HFF-Myc (cell line): ENCODE results near the gene IRF1.
"Not testable (repeated sequence)": the region's sequence is repeated elsewhere in the genome, so short reads cannot be mapped to it uniquely, and the experiment has no call there.

ENCODE experiments used
- DNase-seq: peaks from one replicate; pipeline ENCODE4 v3.0.0-alpha.2; 2011; ENCODE audit warnings: low read depth; ENCODE audit errors: extremely low read depth
- H3K4me3 ChIP-seq: replicated peaks from 2 replicates; pipeline ENCODE4 v1.5.1; 2011; ENCODE audit warnings: low read depth, mild to moderate bottlenecking, control low read depth, low read length
- TF ChIP-seq, protein P1 (sequence below): IDR thresholded peaks from 2 replicates; pipeline ENCODE4 v1.5.1; 2012; ENCODE audit warnings: mild to moderate bottlenecking, low read depth, low read length, control low read depth; ENCODE audit errors: missing control alignments

The IRF1 gene

DNA sequence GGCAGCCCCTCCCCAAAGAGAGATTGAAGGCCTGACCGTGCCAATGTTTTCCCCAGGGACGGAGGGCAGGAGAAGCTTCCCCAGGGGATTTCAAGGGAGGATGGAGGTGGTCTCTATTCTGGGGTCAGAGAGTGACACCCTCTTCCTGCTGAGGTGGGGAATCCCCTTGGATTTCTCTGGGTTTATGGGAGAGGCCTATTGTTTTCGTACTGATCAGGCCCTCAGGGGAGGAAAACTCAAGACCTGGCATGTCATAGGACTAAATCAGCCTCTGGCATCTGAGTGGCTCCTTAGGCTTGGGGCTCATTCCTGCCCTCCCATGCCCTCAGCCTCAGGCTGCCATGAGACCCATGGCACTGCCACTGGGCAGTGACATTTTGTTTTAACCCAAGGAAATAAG, 44.6 kb downstream of the IRF1 start:
- H3K4me3 ChIP-seq = no peak overlapping the region
- TF ChIP-seq, protein P1, sequence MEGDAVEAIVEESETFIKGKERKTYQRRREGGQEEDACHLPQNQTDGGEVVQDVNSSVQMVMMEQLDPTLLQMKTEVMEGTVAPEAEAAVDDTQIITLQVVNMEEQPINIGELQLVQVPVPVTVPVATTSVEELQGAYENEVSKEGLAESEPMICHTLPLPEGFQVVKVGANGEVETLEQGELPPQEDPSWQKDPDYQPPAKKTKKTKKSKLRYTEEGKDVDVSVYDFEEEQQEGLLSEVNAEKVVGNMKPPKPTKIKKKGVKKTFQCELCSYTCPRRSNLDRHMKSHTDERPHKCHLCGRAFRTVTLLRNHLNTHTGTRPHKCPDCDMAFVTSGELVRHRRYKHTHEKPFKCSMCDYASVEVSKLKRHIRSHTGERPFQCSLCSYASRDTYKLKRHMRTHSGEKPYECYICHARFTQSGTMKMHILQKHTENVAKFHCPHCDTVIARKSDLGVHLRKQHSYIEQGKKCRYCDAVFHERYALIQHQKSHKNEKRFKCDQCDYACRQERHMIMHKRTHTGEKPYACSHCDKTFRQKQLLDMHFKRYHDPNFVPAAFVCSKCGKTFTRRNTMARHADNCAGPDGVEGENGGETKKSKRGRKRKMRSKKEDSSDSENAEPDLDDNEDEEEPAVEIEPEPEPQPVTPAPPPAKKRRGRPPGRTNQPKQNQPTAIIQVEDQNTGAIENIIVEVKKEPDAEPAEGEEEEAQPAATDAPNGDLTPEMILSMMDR = no peak
- DNase-seq = no peak

- TF ChIP-seq, protein P1 = no peak
- H3K4me3 ChIP-seq = no peak overlapping the region
- no peak for DNase-seq
These were observed 45.0 kb downstream of the IRF1 start for GRCh38 chr5:132445640-132445923.

DNA sequence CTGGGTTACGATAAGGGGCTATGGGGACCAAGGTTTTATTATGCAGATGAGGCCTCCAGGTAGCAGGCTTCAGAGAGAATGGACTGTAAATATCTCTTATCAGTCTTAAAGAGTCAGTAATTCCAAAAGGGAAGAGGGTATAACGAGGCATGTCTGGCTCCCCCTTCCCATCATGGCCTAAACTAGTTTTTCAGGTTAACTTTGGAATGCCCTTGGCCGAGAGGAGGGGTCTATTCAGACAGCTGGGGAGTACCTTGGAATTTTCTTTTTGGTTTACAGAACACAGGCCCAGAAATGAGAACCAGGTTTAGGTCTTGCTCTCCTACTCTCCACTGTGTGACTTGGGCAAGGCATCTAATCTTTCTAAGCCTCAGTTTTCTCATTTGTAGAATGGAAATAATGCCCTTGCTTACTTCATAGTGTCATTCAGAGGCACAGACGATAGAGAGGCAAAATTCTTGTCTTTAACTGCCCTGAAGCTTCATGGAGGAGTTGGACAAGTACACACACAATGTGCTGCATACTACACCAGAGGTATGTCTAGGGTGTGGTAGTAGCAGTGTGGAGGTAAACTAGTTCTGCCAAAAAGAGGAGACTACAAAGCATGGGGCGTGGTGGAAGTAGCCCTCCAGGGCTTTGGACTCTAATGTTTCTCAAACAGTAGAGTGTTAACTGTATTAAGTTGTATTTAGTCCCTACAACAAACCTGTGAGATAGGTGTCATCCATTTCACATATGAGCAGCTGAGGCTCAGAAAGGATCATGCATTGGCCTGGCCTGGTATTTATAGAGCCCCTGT, 45.5 kb downstream of the IRF1 start:
- DNase-seq = no peak
- TF ChIP-seq, protein P1 = no peak
- H3K4me3 ChIP-seq = no peak overlapping the region

DNA sequence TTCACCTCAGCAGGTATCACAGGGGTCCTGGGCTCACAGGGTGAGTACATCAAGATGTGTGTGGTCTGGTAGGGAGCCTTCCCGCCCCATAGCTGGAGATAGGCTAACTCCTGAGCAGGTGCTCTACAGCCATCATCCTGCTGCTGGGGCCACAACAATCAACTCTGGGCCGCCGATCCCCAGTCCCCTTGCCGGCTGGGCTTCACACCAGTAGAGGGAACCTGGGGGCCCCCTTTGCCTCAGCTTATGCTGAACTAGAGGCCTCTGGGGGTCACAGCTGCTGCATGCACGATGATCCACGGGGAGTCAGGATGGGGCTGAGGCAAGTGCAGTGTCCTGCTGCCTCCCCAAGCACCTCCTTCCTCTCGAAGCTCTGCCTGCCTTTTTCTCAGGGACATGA, 46.5 kb downstream of the IRF1 start:
- no peak for DNase-seq
- TF ChIP-seq, protein P1 = no peak
- no peak overlapping the region for H3K4me3 ChIP-seq

DNA sequence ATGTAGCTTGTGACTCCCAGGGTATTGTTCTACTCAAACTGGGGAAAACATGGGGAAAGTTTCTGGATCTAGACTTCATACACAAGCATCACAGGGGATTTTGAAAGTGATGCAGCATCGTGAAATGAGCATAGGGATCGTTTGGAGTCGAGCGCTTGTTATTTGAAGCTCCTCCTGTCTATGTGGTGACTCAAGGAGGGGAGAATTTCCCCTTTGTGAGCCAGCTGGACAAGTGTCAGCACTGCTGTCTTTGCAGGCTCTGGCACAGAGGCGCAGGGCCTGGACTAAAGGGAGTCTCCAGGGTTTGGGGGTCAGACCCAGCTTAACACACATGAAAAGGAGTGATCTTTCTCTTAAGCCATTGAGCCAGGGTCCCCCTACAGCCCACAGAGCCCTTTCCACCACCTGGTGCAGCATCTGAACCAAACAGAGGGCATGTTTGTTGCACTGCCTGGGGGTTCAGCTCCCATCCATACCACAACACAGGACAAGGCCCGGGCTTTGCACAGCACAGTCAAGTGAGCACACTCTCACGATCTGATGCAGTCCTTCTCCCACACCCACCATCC, 51.0 kb downstream of the IRF1 start:
- DNase-seq = no peak
- no peak overlapping the region for H3K4me3 ChIP-seq
- TF ChIP-seq, protein P1 = no peak

GRCh38 chr5:132438917-132439316, 51.7 kb downstream of the IRF1 start:
- no peak for DNase-seq
- TF ChIP-seq, protein P1 = no peak
- no peak overlapping the region for H3K4me3 ChIP-seq

- not testable (repeated sequence) for DNase-seq, H3K4me3 ChIP-seq
These were observed 52.3 kb downstream of the IRF1 start for GRCh38 chr5:132438267-132438645.
